ENCODE data around the gene PPP1R1B. TPM values are rescaled to one million over a fixed set of nuclear protein-coding genes. Genes with fewer than 3 reads are reported as not detected.

PPP1R1B gene
- total RNA-seq, 1 donor from 2014 or later = not detected

DNA sequence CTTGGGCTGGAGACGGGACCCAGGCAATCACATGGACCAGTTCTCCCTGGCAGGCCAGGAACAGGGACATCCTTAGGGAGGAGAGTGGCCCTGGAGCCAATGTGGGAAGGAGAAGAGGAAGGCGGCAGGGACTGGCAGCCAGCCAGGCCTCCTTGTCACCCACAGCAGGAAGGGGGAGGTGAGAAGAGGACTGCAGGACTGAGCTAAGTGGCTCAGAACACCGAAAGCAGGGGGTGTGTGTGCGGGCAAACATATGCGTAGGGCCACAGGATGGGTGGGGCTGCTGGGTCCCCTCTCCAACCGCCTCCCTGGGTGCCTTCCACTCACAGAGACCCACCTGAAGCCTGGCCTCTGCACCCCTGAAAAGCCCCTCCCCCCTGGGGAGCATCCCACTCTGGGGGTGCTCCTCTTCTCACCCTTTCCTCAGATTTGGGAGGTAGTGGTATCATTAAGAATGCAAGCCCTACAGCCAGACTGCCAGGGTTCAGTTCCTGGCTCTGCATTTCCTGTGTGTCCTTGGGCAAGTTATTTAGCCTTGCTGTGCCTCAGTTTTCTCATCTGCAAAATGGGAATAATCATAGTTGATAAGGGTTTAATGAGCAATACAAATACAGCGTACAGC is 49.6 kb downstream of the PPP1R1B start:
- Histone ChIP-seq H3K36me3 (ENCODE audit: control insufficient read depth, insufficient read depth, low read length) (no peaks in the 10 kb centered on the region), H3K4me3 (ENCODE audit: low read depth, low read length) (no peak overlapping the region), H3K27me3 (ENCODE audit: control insufficient read depth, insufficient read depth, low read length) (peaks cover 7% of the 10 kb centered on the region)
- no peak for DNase-seq (ENCODE audit: low read depth)
- TF ChIP-seq, protein P1, sequence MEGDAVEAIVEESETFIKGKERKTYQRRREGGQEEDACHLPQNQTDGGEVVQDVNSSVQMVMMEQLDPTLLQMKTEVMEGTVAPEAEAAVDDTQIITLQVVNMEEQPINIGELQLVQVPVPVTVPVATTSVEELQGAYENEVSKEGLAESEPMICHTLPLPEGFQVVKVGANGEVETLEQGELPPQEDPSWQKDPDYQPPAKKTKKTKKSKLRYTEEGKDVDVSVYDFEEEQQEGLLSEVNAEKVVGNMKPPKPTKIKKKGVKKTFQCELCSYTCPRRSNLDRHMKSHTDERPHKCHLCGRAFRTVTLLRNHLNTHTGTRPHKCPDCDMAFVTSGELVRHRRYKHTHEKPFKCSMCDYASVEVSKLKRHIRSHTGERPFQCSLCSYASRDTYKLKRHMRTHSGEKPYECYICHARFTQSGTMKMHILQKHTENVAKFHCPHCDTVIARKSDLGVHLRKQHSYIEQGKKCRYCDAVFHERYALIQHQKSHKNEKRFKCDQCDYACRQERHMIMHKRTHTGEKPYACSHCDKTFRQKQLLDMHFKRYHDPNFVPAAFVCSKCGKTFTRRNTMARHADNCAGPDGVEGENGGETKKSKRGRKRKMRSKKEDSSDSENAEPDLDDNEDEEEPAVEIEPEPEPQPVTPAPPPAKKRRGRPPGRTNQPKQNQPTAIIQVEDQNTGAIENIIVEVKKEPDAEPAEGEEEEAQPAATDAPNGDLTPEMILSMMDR (IDR thresholded peaks at IDR 0.05; ENCODE audit: insufficient read depth, low read length, poor library complexity, severe bottlenecking) = no peak

DNA sequence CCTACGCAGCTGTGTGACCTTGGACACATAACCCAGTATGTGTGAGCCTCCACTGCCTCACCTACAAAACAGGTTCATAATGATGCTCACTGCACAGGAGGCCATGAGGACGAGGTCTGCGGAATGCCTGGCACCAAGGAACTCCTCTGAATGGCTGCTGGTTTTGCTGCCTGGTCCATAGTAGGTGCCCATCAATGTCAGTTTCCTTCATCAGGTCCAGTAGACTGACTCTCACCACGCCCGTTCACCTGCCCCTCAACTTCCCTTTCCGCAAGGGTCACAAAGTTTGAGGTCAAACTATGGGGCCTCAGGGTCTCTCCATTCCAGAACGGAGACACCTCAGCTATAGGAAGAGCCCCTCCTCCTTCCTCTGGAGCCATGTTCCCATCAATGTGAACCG is 50.3 kb downstream of the PPP1R1B start:
- H3K4me3 ChIP-seq (ENCODE audit: low read depth, low read length) = no peak overlapping the region
- TF ChIP-seq, protein P1 (IDR thresholded peaks at IDR 0.05; ENCODE audit: insufficient read depth, low read length, poor library complexity, severe bottlenecking) = no peak
- no peak for DNase-seq (ENCODE audit: low read depth)
- peaks cover under 1% of the 10 kb centered on the region for H3K27me3 ChIP-seq (ENCODE audit: control insufficient read depth, insufficient read depth, low read length)
- no peaks in the 10 kb centered on the region for H3K36me3 ChIP-seq (ENCODE audit: control insufficient read depth, insufficient read depth, low read length)

DNA sequence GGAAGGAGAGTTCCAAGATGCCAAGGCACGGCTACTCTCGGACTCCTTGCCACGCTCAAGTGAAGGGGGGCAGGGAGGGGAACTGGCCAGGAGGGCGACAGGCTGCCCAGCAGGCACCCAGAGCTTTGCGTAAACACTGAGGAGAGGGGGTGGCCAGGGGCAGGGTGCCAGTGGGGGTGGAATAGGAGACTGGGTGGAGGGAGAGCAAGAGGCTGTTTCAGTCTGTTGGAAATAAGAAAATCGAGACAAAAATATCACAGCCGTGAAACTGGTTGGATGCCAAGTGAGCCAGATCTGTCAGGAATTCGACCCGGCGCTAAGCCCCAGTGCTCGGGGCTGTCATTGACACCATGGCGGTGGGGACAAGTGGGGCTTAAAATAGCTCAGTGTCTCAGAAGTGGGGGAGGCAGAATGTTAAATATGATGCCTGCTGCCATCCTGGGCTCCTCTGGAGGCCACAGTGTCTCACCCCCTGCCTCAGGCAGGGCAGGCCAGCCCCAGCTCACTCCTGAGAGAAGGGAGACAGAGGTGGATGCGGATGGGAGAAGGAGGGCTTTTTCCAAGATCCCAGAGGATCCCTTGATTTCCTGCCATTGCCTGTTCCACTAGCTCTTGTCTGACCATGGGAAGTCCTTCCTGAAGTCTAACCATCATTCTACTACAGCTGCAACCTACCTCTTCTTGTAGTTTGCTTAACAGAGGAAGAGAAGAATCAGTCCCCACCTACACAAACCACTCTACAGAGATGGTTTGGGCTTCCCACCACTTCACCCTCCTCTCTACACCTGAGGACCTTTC is 51.0 kb downstream of the PPP1R1B start:
- DNase-seq (ENCODE audit: low read depth) = no peak
- Histone ChIP-seq H3K4me3 (ENCODE audit: low read depth, low read length) (no peak overlapping the region), H3K27me3 (ENCODE audit: control insufficient read depth, insufficient read depth, low read length) (no peaks in the 10 kb centered on the region), H3K36me3 (ENCODE audit: control insufficient read depth, insufficient read depth, low read length) (no peaks in the 10 kb centered on the region)
- TF ChIP-seq, protein P1 (IDR thresholded peaks at IDR 0.05; ENCODE audit: insufficient read depth, low read length, poor library complexity, severe bottlenecking) = no peak

GRCh38 chr17:39678340-39679116 is 51.8 kb downstream of the PPP1R1B start:
- DNase-seq (ENCODE audit: low read depth) = no peak

DNA sequence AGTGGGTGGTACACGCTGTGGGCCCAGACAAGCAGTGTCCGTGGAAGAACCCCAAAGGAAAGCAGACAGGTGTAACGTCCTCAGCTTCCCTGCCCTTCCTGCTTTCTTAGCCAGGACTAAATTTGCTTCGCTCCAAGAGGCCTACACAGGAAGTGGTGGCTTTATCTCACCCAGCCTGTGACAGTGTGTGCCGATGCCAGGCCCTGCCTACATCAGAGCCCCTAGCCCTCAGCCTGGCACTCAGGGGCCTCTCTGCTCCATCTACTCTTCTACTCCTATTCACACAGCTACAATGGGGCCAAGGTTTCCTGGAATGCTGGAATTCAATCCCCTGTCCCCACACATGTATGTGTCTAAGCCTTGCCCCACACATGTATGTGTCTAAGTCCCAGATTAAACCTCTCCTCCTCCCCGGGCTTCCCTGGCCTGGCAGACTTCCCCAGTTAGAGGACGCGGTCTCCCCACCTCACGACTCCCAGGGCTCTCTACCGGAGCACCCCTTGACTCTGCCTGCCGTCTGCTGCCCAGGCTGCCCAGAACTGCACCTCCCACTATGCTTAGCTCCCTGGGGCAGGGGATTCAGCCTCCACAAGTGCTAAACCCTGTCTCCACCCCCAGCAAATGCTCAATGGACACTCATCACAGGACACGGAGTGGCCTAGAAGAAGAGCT is 52.9 kb downstream of the PPP1R1B start:
- no peak for DNase-seq (ENCODE audit: low read depth)
- Histone ChIP-seq H3K27me3 (ENCODE audit: control insufficient read depth, insufficient read depth, low read length) (no peaks in the 10 kb centered on the region), H3K4me3 (ENCODE audit: low read depth, low read length) (no peak overlapping the region), H3K36me3 (ENCODE audit: control insufficient read depth, insufficient read depth, low read length) (no peaks in the 10 kb centered on the region)
- TF ChIP-seq, protein P1 (IDR thresholded peaks at IDR 0.05; ENCODE audit: insufficient read depth, low read length, poor library complexity, severe bottlenecking) = no peak

More at GRCh38 chr17:39678340-39679116, 51.8 kb downstream of the PPP1R1B start:
- H3K4me3 ChIP-seq (ENCODE audit: low read depth, low read length) = no peak overlapping the region
- H3K27me3 ChIP-seq (ENCODE audit: control insufficient read depth, insufficient read depth, low read length) = no peaks in the 10 kb centered on the region
- TF ChIP-seq, protein P1 (IDR thresholded peaks at IDR 0.05; ENCODE audit: insufficient read depth, low read length, poor library complexity, severe bottlenecking) = no peak
- no peaks in the 10 kb centered on the region for H3K36me3 ChIP-seq (ENCODE audit: control insufficient read depth, insufficient read depth, low read length)
